ENCODE results near the gene NUP62. TPM values are rescaled to one million over a fixed set of nuclear protein-coding genes. Genes with fewer than 3 reads are reported as not detected.

The NUP62 gene
- total and polyA plus RNA-seq, 2 experiments from 2014 or later, result 55.5 to 99.4 TPM

DNA sequence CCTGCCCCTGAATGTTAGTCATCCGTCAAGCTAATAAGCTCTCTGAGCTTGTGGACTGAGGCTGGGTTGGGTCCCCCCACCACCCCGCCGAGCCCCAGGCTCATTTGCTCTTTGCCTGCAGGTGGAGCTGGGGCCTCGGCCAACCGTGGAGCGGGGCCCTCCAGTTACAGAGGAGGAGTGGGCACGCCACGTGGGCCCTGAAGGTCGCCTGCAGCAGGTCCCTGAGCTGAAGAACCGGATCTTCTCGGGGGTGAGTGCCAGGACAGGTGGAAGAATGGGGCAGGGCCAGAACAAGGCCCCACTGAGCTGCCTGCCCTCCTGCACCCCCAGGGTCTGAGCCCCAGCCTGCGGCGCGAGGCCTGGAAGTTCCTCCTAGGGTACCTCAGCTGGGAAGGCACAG, 46.7 kb downstream of the NUP62 start:
- Mint-ChIP-seq H3K36me3 (ENCODE audit: low read depth) (peaks cover 72% of the 10 kb centered on the region), H3K4me1 (peaks cover 17% of the 10 kb centered on the region; the same call in 2 of the 3 replicates), H3K27me3 (ENCODE audit: insufficient read depth, low read depth, poor library complexity) (peaks cover 10% of the 10 kb centered on the region), H3K27ac (no peak overlapping the region), H3K9me3 (peaks cover 3% of the 10 kb centered on the region; the same call in 1 of the 3 replicates), H3K4me3 (no peak overlapping the region)
- Histone ChIP-seq H4K20me1 (replicated peaks; ENCODE audit: insufficient read depth) (peaks cover 8% of the 10 kb centered on the region), H2AFZ (no peak overlapping the region), H3K27me3 (ENCODE audit: insufficient read depth) (no peaks in the 10 kb centered on the region), H3K9me2 (ENCODE audit: insufficient read depth) (no peaks in the 10 kb centered on the region), H3K4me1 (ENCODE audit: insufficient read depth) (peaks cover 9% of the 10 kb centered on the region; the same call in 1 of the 2 replicates), H3K4me3 (no peak overlapping the region), H3K4me2 (no peak overlapping the region), H3K79me2 (replicated peaks; ENCODE audit: insufficient read depth) (peaks cover 19% of the 10 kb centered on the region), H3K27ac (ENCODE audit: low read depth) (no peak overlapping the region), H3F3A (replicated peaks; ENCODE audit: low read depth) (peaks cover 25% of the 10 kb centered on the region; the same call in 1 of the 2 replicates), H3K36me3 (ENCODE audit: insufficient read depth) (peaks cover 39% of the 10 kb centered on the region)
- TF ChIP-seq ZNF114 (CRISPR knock-in tag; IDR thresholded peaks at IDR 0.05), result no peak
- no peak for TF ChIP-seq EZH2phosphoT487 (IDR thresholded peaks at IDR 0.05; ENCODE audit: unreplicated experiment)
- TF ChIP-seq EZH2 (IDR thresholded peaks at IDR 0.05; ENCODE audit: low read depth, unreplicated experiment), result no peak
- TF ChIP-seq, protein P1, sequence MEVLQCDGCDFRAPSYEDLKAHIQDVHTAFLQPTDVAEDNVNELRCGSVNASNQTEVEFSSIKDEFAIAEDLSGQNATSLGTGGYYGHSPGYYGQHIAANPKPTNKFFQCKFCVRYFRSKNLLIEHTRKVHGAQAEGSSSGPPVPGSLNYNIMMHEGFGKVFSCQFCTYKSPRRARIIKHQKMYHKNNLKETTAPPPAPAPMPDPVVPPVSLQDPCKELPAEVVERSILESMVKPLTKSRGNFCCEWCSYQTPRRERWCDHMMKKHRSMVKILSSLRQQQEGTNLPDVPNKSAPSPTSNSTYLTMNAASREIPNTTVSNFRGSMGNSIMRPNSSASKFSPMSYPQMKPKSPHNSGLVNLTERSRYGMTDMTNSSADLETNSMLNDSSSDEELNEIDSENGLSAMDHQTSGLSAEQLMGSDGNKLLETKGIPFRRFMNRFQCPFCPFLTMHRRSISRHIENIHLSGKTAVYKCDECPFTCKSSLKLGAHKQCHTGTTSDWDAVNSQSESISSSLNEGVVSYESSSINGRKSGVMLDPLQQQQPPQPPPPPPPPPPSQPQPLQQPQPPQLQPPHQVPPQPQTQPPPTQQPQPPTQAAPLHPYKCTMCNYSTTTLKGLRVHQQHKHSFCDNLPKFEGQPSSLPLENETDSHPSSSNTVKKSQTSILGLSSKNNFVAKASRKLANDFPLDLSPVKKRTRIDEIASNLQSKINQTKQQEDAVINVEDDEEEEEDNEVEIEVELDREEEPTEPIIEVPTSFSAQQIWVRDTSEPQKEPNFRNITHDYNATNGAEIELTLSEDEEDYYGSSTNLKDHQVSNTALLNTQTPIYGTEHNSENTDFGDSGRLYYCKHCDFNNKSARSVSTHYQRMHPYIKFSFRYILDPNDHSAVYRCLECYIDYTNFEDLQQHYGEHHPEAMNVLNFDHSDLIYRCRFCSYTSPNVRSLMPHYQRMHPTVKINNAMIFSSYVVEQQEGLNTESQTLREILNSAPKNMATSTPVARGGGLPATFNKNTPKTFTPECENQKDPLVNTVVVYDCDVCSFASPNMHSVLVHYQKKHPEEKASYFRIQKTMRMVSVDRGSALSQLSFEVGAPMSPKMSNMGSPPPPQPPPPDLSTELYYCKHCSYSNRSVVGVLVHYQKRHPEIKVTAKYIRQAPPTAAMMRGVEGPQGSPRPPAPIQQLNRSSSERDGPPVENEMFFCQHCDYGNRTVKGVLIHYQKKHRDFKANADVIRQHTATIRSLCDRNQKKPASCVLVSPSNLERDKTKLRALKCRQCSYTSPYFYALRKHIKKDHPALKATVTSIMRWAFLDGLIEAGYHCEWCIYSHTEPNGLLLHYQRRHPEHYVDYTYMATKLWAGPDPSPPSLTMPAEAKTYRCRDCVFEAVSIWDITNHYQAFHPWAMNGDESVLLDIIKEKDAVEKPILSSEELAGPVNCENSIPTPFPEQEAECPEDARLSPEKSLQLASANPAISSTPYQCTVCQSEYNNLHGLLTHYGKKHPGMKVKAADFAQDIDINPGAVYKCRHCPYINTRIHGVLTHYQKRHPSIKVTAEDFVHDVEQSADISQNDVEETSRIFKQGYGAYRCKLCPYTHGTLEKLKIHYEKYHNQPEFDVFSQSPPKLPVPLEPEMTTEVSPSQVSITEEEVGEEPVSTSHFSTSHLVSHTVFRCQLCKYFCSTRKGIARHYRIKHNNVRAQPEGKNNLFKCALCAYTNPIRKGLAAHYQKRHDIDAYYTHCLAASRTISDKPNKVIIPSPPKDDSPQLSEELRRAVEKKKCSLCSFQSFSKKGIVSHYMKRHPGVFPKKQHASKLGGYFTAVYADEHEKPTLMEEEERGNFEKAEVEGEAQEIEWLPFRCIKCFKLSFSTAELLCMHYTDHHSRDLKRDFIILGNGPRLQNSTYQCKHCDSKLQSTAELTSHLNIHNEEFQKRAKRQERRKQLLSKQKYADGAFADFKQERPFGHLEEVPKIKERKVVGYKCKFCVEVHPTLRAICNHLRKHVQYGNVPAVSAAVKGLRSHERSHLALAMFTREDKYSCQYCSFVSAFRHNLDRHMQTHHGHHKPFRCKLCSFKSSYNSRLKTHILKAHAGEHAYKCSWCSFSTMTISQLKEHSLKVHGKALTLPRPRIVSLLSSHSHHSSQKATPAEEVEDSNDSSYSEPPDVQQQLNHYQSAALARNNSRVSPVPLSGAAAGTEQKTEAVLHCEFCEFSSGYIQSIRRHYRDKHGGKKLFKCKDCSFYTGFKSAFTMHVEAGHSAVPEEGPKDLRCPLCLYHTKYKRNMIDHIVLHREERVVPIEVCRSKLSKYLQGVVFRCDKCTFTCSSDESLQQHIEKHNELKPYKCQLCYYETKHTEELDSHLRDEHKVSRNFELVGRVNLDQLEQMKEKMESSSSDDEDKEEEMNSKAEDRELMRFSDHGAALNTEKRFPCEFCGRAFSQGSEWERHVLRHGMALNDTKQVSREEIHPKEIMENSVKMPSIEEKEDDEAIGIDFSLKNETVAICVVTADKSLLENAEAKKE (CRISPR knock-in tag; IDR thresholded peaks at IDR 0.05), result no peak
- TF ChIP-seq, protein P2, sequence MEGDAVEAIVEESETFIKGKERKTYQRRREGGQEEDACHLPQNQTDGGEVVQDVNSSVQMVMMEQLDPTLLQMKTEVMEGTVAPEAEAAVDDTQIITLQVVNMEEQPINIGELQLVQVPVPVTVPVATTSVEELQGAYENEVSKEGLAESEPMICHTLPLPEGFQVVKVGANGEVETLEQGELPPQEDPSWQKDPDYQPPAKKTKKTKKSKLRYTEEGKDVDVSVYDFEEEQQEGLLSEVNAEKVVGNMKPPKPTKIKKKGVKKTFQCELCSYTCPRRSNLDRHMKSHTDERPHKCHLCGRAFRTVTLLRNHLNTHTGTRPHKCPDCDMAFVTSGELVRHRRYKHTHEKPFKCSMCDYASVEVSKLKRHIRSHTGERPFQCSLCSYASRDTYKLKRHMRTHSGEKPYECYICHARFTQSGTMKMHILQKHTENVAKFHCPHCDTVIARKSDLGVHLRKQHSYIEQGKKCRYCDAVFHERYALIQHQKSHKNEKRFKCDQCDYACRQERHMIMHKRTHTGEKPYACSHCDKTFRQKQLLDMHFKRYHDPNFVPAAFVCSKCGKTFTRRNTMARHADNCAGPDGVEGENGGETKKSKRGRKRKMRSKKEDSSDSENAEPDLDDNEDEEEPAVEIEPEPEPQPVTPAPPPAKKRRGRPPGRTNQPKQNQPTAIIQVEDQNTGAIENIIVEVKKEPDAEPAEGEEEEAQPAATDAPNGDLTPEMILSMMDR (conservative IDR thresholded peaks at IDR 0.05; ENCODE audit: low read depth in 2 of 2), result no peak
- TF ChIP-seq STAT1 (IDR thresholded peaks at IDR 0.05; ENCODE audit: unreplicated experiment), result no peak
- TF ChIP-seq, protein P3, sequence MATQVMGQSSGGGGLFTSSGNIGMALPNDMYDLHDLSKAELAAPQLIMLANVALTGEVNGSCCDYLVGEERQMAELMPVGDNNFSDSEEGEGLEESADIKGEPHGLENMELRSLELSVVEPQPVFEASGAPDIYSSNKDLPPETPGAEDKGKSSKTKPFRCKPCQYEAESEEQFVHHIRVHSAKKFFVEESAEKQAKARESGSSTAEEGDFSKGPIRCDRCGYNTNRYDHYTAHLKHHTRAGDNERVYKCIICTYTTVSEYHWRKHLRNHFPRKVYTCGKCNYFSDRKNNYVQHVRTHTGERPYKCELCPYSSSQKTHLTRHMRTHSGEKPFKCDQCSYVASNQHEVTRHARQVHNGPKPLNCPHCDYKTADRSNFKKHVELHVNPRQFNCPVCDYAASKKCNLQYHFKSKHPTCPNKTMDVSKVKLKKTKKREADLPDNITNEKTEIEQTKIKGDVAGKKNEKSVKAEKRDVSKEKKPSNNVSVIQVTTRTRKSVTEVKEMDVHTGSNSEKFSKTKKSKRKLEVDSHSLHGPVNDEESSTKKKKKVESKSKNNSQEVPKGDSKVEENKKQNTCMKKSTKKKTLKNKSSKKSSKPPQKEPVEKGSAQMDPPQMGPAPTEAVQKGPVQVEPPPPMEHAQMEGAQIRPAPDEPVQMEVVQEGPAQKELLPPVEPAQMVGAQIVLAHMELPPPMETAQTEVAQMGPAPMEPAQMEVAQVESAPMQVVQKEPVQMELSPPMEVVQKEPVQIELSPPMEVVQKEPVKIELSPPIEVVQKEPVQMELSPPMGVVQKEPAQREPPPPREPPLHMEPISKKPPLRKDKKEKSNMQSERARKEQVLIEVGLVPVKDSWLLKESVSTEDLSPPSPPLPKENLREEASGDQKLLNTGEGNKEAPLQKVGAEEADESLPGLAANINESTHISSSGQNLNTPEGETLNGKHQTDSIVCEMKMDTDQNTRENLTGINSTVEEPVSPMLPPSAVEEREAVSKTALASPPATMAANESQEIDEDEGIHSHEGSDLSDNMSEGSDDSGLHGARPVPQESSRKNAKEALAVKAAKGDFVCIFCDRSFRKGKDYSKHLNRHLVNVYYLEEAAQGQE (IDR thresholded peaks at IDR 0.05; ENCODE audit: unreplicated experiment), result no peak
- TF ChIP-seq JUNB (IDR thresholded peaks at IDR 0.05; ENCODE audit: unreplicated experiment), result no peak
- TF ChIP-seq NANOG (IDR thresholded peaks at IDR 0.05; ENCODE audit: borderline replicate concordance), result no peak
- TF ChIP-seq, protein P4, sequence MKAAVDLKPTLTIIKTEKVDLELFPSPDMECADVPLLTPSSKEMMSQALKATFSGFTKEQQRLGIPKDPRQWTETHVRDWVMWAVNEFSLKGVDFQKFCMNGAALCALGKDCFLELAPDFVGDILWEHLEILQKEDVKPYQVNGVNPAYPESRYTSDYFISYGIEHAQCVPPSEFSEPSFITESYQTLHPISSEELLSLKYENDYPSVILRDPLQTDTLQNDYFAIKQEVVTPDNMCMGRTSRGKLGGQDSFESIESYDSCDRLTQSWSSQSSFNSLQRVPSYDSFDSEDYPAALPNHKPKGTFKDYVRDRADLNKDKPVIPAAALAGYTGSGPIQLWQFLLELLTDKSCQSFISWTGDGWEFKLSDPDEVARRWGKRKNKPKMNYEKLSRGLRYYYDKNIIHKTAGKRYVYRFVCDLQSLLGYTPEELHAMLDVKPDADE (IDR thresholded peaks at IDR 0.05), result no peak
- ATAC-seq (no peak), DNase-seq (ENCODE audit: low spot score) (no peak)
